Coronary artery (tissue), 2 donors: ENCODE measurements around the gene TAF8.
A peak's percentile ranks its signal among the peaks of the same experiment; 100 is the strongest.

Experiments used
- DNase-seq: peaks from one replicate; pipeline ENCODE4 v3.0.0-alpha.2; 2017; ENCODE audit warnings: low spot score
- H3K27ac ChIP-seq, 2 donors: fragments of 200-600 bp; sonication (generic); one replicate each; pipeline ENCODE4 v1.5.1; 2016 to 2019
- H3K4me3 ChIP-seq: fragments of 200-600 bp; sonication (generic); 2 replicates; pipeline ENCODE4 v1.5.1; 2016; ENCODE audit warnings: mild to moderate bottlenecking, moderate library complexity
- TF ChIP-seq, protein P1 (sequence below): fragments of 200-600 bp; sonication (generic); IDR thresholded peaks from one replicate; pipeline ENCODE4 v1.5.1; 2019; ENCODE audit warnings: antibody characterized with exemption

Gene TAF8

GRCh38 chr6:42106112-42107023, 56.0 kb downstream of the TAF8 start:
- TF ChIP-seq, protein P1, sequence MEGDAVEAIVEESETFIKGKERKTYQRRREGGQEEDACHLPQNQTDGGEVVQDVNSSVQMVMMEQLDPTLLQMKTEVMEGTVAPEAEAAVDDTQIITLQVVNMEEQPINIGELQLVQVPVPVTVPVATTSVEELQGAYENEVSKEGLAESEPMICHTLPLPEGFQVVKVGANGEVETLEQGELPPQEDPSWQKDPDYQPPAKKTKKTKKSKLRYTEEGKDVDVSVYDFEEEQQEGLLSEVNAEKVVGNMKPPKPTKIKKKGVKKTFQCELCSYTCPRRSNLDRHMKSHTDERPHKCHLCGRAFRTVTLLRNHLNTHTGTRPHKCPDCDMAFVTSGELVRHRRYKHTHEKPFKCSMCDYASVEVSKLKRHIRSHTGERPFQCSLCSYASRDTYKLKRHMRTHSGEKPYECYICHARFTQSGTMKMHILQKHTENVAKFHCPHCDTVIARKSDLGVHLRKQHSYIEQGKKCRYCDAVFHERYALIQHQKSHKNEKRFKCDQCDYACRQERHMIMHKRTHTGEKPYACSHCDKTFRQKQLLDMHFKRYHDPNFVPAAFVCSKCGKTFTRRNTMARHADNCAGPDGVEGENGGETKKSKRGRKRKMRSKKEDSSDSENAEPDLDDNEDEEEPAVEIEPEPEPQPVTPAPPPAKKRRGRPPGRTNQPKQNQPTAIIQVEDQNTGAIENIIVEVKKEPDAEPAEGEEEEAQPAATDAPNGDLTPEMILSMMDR, result no peak
- no peak overlapping the region for H3K27ac ChIP-seq
- no peak overlapping the region for H3K4me3 ChIP-seq
- DNase-seq, result no peak

DNA sequence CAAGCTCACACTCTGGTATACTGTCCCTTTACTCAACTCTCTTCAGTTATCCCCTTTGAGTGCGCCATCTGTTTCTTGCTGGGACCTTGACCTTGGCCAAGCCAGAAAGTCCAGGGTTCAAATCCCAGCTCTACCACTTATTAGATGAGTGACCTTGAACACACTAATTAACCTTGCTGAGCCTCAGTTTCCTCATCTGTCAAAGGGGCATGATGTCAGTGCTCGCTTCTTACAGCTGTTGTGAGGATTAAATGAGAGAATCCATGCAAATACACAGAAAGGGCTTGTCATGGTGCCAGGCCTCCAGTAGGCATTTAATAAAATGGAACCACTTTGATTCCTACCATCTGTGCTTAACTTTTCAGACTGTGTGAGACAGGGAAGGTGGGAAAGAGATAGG, 57.7 kb downstream of the TAF8 start:
- no peak for DNase-seq
- H3K27ac ChIP-seq, result no peak overlapping the region
- TF ChIP-seq, protein P1, result no peak
- H3K4me3 ChIP-seq, result no peak overlapping the region

DNA sequence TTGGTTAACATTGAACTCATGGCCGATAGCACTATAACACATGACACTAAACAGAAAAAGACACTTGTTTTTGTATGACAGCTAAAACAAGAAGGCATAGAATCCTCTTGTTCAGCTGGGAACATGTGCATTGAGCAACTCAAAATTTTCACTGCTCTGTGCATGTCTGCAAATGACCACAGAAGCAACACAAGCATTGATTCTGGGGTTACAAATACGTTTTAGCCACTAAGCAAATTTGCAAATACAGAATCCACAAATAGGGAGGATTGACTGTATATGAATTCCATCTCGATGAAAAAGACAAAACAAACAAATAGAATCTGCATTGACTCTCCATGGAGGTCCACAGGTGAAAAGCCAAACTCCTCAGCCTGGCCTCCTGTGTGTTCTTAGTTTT, 60.4 kb downstream of the TAF8 start:
- TF ChIP-seq, protein P1, result no peak
- no peak overlapping the region for H3K4me3 ChIP-seq
- no peak for DNase-seq

DNA sequence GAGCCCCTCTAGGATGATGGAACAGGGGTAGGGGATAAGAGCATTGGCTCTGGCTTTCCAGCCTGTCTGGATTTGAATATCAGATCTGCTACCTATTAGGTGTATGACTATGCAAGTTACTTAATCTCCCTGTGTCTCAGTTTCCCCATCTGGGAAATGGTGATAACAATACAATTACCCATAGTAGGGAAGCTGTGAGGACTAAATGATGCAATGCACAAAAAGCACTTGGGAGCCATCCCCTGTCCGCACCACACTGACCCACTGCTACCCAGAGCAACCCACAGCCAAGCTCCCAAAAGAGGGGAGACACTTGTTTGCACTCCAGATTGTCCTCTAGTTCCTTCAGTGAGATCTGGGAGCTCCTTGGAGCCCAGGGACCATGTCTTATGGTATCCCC, 62.0 kb downstream of the TAF8 start:
- no peak for DNase-seq
- Histone ChIP-seq H3K4me3 (no peak overlapping the region), H3K27ac (no peak overlapping the region)
- TF ChIP-seq, protein P1, result no peak

More for the DNA sequence above, 60.4 kb downstream of the TAF8 start:
- H3K27ac ChIP-seq, result no peak overlapping the region

- DNase-seq, result no peak
- H3K27ac ChIP-seq, result no peak overlapping the region
- no peak overlapping the region for H3K4me3 ChIP-seq
- TF ChIP-seq, protein P1, result no peak
These were observed 63.8 kb downstream of the TAF8 start for GRCh38 chr6:42113936-42114636.

DNA sequence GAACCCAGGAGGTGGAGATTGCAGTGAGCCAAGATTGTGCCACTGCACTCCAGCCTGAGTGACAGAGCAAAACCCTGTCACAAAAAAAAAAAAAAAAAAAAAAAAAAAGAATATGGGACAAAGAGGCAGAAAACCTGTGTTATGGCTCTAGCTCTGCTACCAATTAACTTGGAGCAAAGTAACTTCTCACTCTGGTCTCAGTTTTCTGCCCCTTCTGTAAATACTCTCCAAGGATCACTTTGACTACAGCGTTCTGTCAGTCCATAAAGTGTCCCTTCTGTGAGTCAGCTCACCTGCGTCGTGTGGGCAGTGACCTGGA, 67.5 kb downstream of the TAF8 start:
- Histone ChIP-seq H3K27ac (peak overlapping the region in 1 of 2 donors; percentile 45), H3K4me3 (no peak overlapping the region)
- TF ChIP-seq, protein P1, result no peak
- no peak for DNase-seq
